CD14-positive monocyte (primary cell): ENCODE results near the gene SHROOM2. TPM values are rescaled to one million over a fixed set of nuclear protein-coding genes. Genes with fewer than 3 reads are reported as not detected.
"Not testable (repeated sequence)": the region's sequence is repeated elsewhere in the genome, so short reads cannot be mapped to it uniquely, and the experiment has no call there.

Experiments
- DNase-seq, 3 donors: peaks; one replicate each; pipeline ENCODE4 v3.0.0-alpha.2; 2011 to 2022
- H2AFZ ChIP-seq: 2 replicates; pipeline ENCODE4 v1.6.0; 2012; ENCODE audit warnings: mild to moderate bottlenecking, low read depth, low read length, inconsistent platforms; ENCODE audit not compliant: insufficient read depth, poor library complexity, severe bottlenecking
- H3K27ac ChIP-seq, 2 donors: 1 replicate in 1 of 2; 2 replicates in 1 of 2; pipeline ENCODE4 v1.5.1; 2012 to 2013; ENCODE audit warnings: low read length in 2 of 2, control low read depth in 1 of 2, inconsistent platforms in 1 of 2, low read depth in 1 of 2, mild to moderate bottlenecking in 1 of 2
- H3K27me3 ChIP-seq, 2 donors: one replicate each; pipeline versions ENCODE4 v1.6.0 to v1.6.1; 2011 to 2013; ENCODE audit warnings: low read length in 2 of 2; ENCODE audit not compliant: control insufficient read depth in 2 of 2, insufficient read depth in 2 of 2
- H3K36me3 ChIP-seq, 2 donors: replicated peaks in 1 of 2; 1 replicate in 1 of 2; 2 replicates in 1 of 2; pipeline versions ENCODE4 v1.5.1 to v1.6.1; 2012 to 2013; ENCODE audit warnings: low read length in 2 of 2, control low read depth in 1 of 2, inconsistent platforms in 1 of 2, mild to moderate bottlenecking in 1 of 2; ENCODE audit not compliant: insufficient read depth in 2 of 2, control insufficient read depth in 1 of 2
- H3K4me1 ChIP-seq, 2 donors: 1 replicate in 1 of 2; 2 replicates in 1 of 2; pipeline versions ENCODE4 v1.5.1 to v1.6.1; 2012 to 2013; ENCODE audit warnings: low read length in 2 of 2, control low read depth in 1 of 2, inconsistent platforms in 1 of 2, mild to moderate bottlenecking in 1 of 2, moderate library complexity in 1 of 2; ENCODE audit not compliant: insufficient read depth in 2 of 2, control insufficient read depth in 1 of 2
- H3K4me2 ChIP-seq: replicated peaks from 2 replicates; pipeline ENCODE3; 2012; ENCODE audit warnings: low read length, moderate library complexity, mild to moderate bottlenecking; ENCODE audit not compliant: poor library complexity, severe bottlenecking; ENCODE audit errors: extremely low read depth
- H3K4me3 ChIP-seq, 3 experiments: fragments of 200-600 bp in 1 of 3; sonication (generic) in 1 of 3; replicated peaks in 1 of 3; 1 replicate in 2 of 3; 2 replicates in 1 of 3; pipeline ENCODE4 v1.5.1; 2011 to 2013; ENCODE audit warnings: low read length in 3 of 3, mild to moderate bottlenecking in 3 of 3, control low read depth in 2 of 3, low read depth in 2 of 3, inconsistent platforms in 1 of 3, moderate library complexity in 1 of 3
- H3K79me2 ChIP-seq: 2 replicates; pipeline ENCODE4 v1.6.0; 2012; ENCODE audit warnings: mild to moderate bottlenecking, control low read depth, inconsistent platforms, low read length, moderate library complexity; ENCODE audit not compliant: insufficient read depth
- H3K9ac ChIP-seq: 2 replicates; pipeline ENCODE4 v1.6.0; 2017; ENCODE audit warnings: low read length, mild to moderate bottlenecking; ENCODE audit not compliant: insufficient read depth, poor library complexity, severe bottlenecking
- H3K9me3 ChIP-seq, 2 donors: replicated peaks in 1 of 2; 1 replicate in 1 of 2; 2 replicates in 1 of 2; pipeline versions ENCODE4 v1.5.1 to v1.6.1; 2012 to 2013; ENCODE audit warnings: low read length in 2 of 2, control low read depth in 1 of 2; ENCODE audit not compliant: control insufficient read depth in 1 of 2, insufficient read depth in 1 of 2
- H4K20me1 ChIP-seq: 2 replicates; pipeline ENCODE4 v1.6.0; 2012; ENCODE audit warnings: mild to moderate bottlenecking, low read length, control low read depth, moderate library complexity; ENCODE audit not compliant: insufficient read depth
- H3K27ac Mint-ChIP-seq, 7 donors: one replicate each; pipeline ENCODE4 v1.8.0; 2020; ENCODE audit warnings: mild to moderate bottlenecking in 7 of 7, mixed read lengths in 7 of 7, moderate library complexity in 6 of 7, inconsistent platforms in 2 of 7
- H3K27me3 Mint-ChIP-seq, 3 donors: one replicate each; pipeline ENCODE4 v1.8.0; 2021 to 2022; ENCODE audit warnings: low read depth in 3 of 3, mild to moderate bottlenecking in 3 of 3, mixed read lengths in 3 of 3, moderate library complexity in 3 of 3, inconsistent platforms in 1 of 3
- H3K36me3 Mint-ChIP-seq, 2 donors: one replicate each; pipeline ENCODE4 v1.8.0; 2020; ENCODE audit warnings: mixed read lengths in 2 of 2, inconsistent platforms in 1 of 2, mild to moderate bottlenecking in 1 of 2
- H3K4me1 Mint-ChIP-seq: one replicate; pipeline ENCODE4 v1.8.0; 2020; ENCODE audit warnings: mild to moderate bottlenecking, mixed read lengths
- H3K4me3 Mint-ChIP-seq, 2 donors: one replicate each; pipeline ENCODE4 v1.8.0; 2020; ENCODE audit warnings: mild to moderate bottlenecking in 2 of 2, mixed read lengths in 2 of 2, moderate library complexity in 1 of 2
- H3K9me3 Mint-ChIP-seq, 7 donors: one replicate each; pipeline ENCODE4 v1.8.0; 2020 to 2022; ENCODE audit warnings: mixed read lengths in 7 of 7, mild to moderate bottlenecking in 6 of 7, moderate library complexity in 6 of 7, inconsistent platforms in 2 of 7
- WGBS: methylation state at CpG from one replicate; pipeline ENCODE4 v1.1.5; 2013; ENCODE audit warnings: missing lambda C conversion rate; ENCODE audit not compliant: insufficient coverage; 5-methylcytosine and 5-hydroxymethylcytosine counted together
- intact Hi-C, 2 donors: fragments of 100-400 bp; cut with micrococcal nuclease; formaldehyde crosslinking; loops; one replicate each; pipeline versions ENCODE4 v1.15.0 to v1.15.1; 2023
- polyA plus RNA-seq, 3 donors: library from polyadenylated mRNA; depleted of rRNA in 1 of 3; unstranded in 2 of 3; stranded (reverse) in 1 of 3; fragments of 300-500 nt in 2 of 3; fragments of >200 nt in 1 of 3; fragmentation: Illumina TruSeq in 2 of 3; gene quantifications; 1 replicate in 2 of 3; 2 replicates in 1 of 3; pipeline ENCODE4 v1.2.3, GENCODE V29; 2012 to 2021
- TF ChIP-seq, protein P1 (sequence below): fragments of 200-600 bp; IDR thresholded peaks from one replicate; pipeline ENCODE4 v1.8.0; 2022; ENCODE audit warnings: antibody characterized with exemption, mild to moderate bottlenecking

SHROOM2 gene
- polyA plus RNA-seq, 3 donors: not detected

- H3K4me3 Mint-ChIP-seq, H3K4me1 Mint-ChIP-seq, intact Hi-C loops, H3K27ac ChIP-seq, H3K36me3 Mint-ChIP-seq, H3K27ac Mint-ChIP-seq, DNase-seq, H3K9me3 ChIP-seq, H3K79me2 ChIP-seq, H3K9ac ChIP-seq, H2AFZ ChIP-seq, H4K20me1 ChIP-seq, H3K4me2 ChIP-seq, H3K4me3 ChIP-seq, H3K4me1 ChIP-seq, H3K36me3 ChIP-seq, H3K27me3 ChIP-seq: not testable (repeated sequence)
- no CpG with 5 or more reads among the region's 3 CpGs for WGBS
- Mint-ChIP-seq H3K27me3 (peaks cover 8 to 15% (median 14%) of the 10 kb centered on the region in 3 donors), H3K9me3 (peaks cover 0 to 12% (median 3%) of the 10 kb centered on the region in 7 donors)
Observed at GRCh38 chrX:9811086-9811485, 24.9 kb downstream of the SHROOM2 start.

DNA sequence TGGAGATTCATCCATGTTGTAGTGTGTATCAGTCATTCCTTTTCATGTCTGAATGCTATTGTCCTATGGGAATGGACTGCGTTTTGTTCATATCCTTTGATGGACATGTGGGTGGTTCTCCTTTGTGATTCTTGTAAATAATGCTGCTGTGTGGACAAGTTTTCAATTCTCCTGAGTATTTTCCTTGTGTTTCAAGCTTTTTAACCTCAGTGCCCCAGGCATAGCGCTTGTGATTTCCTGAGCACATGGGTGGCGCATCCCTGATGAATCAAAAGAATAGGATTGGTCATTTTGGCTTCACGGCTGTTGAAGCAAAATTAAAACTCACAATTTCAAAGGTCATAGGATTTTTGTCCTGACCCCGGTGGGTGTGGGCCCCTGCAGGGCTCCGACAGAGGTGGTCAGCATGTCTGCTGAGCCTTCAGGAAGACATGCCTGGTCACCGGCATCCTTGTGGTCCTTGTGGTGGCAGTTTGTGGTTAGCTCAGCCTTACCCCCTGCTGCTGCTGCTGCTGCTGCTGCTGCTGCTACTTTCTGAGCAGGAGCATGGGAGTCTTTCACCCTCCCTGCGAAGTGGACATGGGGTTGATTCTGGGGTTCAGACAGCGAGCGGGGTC is 30.0 kb downstream of the SHROOM2 start:
- TF ChIP-seq, protein P1, sequence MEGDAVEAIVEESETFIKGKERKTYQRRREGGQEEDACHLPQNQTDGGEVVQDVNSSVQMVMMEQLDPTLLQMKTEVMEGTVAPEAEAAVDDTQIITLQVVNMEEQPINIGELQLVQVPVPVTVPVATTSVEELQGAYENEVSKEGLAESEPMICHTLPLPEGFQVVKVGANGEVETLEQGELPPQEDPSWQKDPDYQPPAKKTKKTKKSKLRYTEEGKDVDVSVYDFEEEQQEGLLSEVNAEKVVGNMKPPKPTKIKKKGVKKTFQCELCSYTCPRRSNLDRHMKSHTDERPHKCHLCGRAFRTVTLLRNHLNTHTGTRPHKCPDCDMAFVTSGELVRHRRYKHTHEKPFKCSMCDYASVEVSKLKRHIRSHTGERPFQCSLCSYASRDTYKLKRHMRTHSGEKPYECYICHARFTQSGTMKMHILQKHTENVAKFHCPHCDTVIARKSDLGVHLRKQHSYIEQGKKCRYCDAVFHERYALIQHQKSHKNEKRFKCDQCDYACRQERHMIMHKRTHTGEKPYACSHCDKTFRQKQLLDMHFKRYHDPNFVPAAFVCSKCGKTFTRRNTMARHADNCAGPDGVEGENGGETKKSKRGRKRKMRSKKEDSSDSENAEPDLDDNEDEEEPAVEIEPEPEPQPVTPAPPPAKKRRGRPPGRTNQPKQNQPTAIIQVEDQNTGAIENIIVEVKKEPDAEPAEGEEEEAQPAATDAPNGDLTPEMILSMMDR: no peak
- no peaks in the 10 kb centered on the region for H3K36me3 Mint-ChIP-seq
- Histone ChIP-seq H3K79me2 (no peaks in the 10 kb centered on the region), H2AFZ (no peak overlapping the region), H3K4me2 (no peak overlapping the region), H3K9me3 (no peaks in the 10 kb centered on the region), H3K27me3 (peaks cover 4 to 9% of the 10 kb centered on the region in 2 donors), H3K27ac (no peak overlapping the region), H3K4me3 (no peak overlapping the region), H3K9ac (no peak overlapping the region), H3K36me3 (no peaks in the 10 kb centered on the region), H3K4me1 (no peaks in the 10 kb centered on the region), H4K20me1 (no peaks in the 10 kb centered on the region)
- no peak overlapping the region for H3K27ac Mint-ChIP-seq
- H3K4me1 Mint-ChIP-seq: no peaks in the 10 kb centered on the region
- DNase-seq: no peak
- peaks cover 0 to 4% (median 2%) of the 10 kb centered on the region in 7 donors for H3K9me3 Mint-ChIP-seq
- WGBS: 38% methylated on average over 3 of the region's 10 CpGs
- intact Hi-C loops: no loop called here
- H3K27me3 Mint-ChIP-seq: peaks cover 13 to 28% (median 23%) of the 10 kb centered on the region in 3 donors
- no peak overlapping the region for H3K4me3 Mint-ChIP-seq
